Suprapubic skin (tissue), 3 donors: ENCODE data around the gene SSTR3.

Experiments
- POLR2AphosphoS5 ChIP-seq, 3 donors: sonication (generic); formaldehyde crosslinking; IDR thresholded peaks; one replicate each; pipeline ENCODE4 v1.6.1; 2017; ENCODE audit warnings: antibody characterized with exemption in 3 of 3
- TF ChIP-seq, protein P1 (sequence below), 2 donors: fragments of 200-600 bp in 1 of 2; fragments of 450-650 bp in 1 of 2; sonication (generic) in 1 of 2; IDR thresholded peaks; one replicate each; pipeline ENCODE4 v1.5.1; 2016 to 2019; ENCODE audit warnings: antibody characterized with exemption in 2 of 2, mild to moderate bottlenecking in 1 of 2, moderate library complexity in 1 of 2

DNA sequence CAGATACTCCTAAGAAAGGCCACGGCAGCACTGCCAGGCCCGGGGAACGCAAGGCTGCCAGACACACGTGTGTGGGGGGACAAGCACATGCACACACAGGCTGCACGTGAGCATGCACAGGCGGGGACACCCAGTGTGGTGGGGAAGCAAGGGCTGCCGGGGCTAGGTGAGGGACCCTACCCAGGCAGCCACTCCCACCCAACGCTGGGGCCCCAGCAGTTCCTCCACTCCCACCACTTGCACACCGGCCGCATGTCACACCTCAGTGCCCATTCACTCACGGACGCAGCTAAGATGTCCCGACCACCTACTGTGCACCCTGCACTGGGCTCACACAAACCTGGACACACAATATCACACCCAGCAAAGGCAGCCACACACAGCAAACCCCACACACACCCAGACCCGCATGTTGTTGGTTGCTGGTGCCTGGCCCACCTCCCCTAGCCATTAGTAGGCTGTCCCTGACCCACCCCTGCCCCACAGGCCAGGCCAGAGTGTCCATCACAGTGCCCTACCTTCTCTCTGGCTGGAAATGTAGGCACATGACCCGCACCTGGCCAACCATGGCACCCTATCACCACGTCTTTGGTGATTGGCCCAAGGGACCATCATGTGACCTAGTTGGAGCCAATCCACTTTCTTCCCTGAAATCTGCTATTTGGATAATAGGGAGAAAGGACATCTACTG, 8.8 kb downstream of the SSTR3 start:
- TF ChIP-seq, protein P1, sequence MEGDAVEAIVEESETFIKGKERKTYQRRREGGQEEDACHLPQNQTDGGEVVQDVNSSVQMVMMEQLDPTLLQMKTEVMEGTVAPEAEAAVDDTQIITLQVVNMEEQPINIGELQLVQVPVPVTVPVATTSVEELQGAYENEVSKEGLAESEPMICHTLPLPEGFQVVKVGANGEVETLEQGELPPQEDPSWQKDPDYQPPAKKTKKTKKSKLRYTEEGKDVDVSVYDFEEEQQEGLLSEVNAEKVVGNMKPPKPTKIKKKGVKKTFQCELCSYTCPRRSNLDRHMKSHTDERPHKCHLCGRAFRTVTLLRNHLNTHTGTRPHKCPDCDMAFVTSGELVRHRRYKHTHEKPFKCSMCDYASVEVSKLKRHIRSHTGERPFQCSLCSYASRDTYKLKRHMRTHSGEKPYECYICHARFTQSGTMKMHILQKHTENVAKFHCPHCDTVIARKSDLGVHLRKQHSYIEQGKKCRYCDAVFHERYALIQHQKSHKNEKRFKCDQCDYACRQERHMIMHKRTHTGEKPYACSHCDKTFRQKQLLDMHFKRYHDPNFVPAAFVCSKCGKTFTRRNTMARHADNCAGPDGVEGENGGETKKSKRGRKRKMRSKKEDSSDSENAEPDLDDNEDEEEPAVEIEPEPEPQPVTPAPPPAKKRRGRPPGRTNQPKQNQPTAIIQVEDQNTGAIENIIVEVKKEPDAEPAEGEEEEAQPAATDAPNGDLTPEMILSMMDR (IDR thresholded peaks at IDR 0.05) = no peak
- TF ChIP-seq POLR2AphosphoS5 (IDR thresholded peaks at IDR 0.05) = no peak
